Left renal pelvis (tissue), 4 donors: ENCODE measurements around the gene NEMF. TPM values are rescaled to one million over a fixed set of nuclear protein-coding genes. Genes with fewer than 3 reads are reported as not detected.
A peak's percentile ranks its signal among the peaks of the same experiment; 100 is the strongest.
"Not testable (repeated sequence)": the region's sequence is repeated elsewhere in the genome, so short reads cannot be mapped to it uniquely, and the experiment has no call there.

Experiments
- DNase-seq, 4 donors: peaks; one replicate each; pipeline ENCODE4 v3.0.0-alpha.2; 2013; ENCODE audit warnings: low read depth in 4 of 4, low spot score in 3 of 4
- polyA plus RNA-seq, 4 donors: library from polyadenylated mRNA; unstranded; fragments of 120-200 nt; gene quantifications; one replicate each; pipeline ENCODE4 v1.2.1, GENCODE V29; 2013; ENCODE audit not compliant: insufficient read length in 4 of 4

NEMF gene
- polyA plus RNA-seq, 4 donors, result 52.8 to 97.6 (median 91.2) TPM

GRCh38 chr14:49880267-49881064 lies 27.9 kb upstream of the NEMF start:
- peak in 1 of 4 donors; percentile 45 for DNase-seq

GRCh38 chr14:49879646-49880204 lies 27.1 kb upstream of the NEMF start:
- DNase-seq, result no peak

- no peak for DNase-seq
Observed at GRCh38 chr14:49876563-49877127, 24.1 kb upstream of the NEMF start.

GRCh38 chr14:49875640-49876198 lies 23.1 kb upstream of the NEMF start:
- DNase-seq, result no peak

GRCh38 chr14:49873548-49873947 lies 21.0 kb upstream of the NEMF start:
- not testable (repeated sequence) for DNase-seq

DNA sequence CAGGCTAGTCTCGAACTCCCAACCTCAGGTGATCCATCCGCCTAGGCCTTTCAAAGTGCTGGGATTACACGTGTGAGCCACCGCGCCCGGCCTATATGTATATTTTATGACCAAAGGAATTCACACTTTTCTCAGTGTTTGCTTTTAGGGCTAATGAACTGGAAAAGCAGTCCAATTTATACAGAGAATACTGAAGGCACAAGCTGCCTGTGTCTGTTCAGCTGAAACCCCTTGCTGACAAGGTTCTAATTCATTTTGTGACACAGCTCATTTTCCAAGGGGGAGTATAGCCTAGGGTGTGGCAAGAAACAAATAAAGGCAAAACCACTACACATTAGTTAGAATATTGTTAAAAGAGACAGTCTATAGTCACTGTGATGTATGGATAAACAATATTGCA lies 18.3 kb upstream of the NEMF start:
- no peak for DNase-seq

GRCh38 chr14:49868720-49869114 lies 16.1 kb upstream of the NEMF start:
- DNase-seq, result no peak

- peak; percentile 79 to 85 (median 84) for DNase-seq
Observed at GRCh38 chr14:49867831-49868719, 15.5 kb upstream of the NEMF start.

GRCh38 chr14:49865431-49865859 lies 12.9 kb upstream of the NEMF start:
- DNase-seq, result no peak

DNA sequence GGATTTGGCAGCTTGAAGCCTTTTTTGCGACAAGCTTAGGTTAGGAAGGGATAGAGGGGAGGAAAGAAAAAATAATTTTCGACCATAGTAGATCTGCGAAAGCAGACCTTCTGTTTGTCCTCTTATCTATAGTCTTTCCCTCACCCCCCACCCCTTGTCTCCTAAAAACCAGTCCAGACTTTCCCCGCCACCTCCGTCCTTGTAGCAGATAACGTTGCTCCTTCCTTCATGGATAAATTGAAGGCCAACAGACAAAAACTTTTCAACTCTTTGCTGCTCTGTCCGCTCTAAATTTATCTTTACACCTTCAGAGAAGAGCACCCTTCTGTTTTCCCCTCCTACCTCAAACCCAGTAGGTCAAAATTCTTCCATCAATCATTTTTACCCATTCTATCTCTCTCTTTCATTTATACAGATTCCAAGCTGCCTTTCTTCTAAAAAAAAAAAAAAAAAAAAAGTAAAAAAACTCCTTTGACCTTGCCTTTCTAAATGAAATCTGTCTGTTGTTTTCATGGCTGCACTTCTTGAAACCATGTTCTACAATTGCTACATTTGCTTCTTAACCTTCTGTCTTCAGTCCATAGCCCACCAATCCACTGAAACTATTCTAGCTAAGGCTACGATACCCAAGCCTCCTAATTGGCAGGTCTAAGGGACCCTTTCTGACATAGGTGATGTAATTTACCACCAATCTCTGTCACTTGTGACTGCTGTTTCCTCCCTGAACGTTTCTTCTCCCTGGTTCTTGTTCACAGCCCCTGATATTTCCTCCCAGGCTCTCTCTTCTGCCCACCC lies 11.1 kb upstream of the NEMF start:
- no peak for DNase-seq

GRCh38 chr14:49862089-49862673 lies 9.6 kb upstream of the NEMF start:
- DNase-seq, result peak in 3 of 4 donors; percentile 82 to 88 (median 87)

GRCh38 chr14:49861699-49862088 lies 9.1 kb upstream of the NEMF start:
- no peak for DNase-seq

- DNase-seq, result no peak
Observed at GRCh38 chr14:49860988-49861698, 8.6 kb upstream of the NEMF start.

GRCh38 chr14:49858383-49858782 lies 5.8 kb upstream of the NEMF start:
- DNase-seq, result no peak

DNA sequence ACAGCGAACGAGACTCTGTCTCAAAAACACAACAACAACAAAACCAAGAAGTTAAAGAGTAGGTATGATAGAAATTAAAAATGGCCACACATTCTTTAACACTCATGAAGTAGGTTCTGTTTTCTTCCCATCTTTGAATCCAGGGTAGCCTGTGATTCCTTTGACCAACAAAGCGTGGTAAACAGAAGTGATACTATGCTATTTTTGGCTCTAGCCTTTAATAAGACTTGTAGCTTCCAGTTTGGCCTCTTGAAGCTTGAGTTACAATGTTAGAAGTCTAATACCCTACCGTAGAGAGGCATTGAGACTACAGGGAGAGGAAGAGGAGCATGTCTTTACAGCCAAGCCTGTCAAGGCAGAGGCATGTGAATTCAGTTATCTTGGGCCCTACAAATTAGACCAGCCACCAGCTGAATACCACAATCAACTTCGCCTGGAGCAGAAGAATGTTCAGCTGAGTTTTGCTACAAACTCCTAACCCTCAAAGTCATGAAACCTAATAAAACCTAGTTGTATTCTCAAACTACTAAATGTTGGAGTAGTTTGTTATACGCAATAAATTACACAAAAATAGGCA lies 4.9 kb upstream of the NEMF start:
- DNase-seq, result no peak

- no peak for DNase-seq
Observed at GRCh38 chr14:49853572-49854375, 1.2 kb upstream of the NEMF start.

GRCh38 chr14:49853158-49853477 lies 530 bp upstream of the NEMF start:
- DNase-seq, result no peak

DNA sequence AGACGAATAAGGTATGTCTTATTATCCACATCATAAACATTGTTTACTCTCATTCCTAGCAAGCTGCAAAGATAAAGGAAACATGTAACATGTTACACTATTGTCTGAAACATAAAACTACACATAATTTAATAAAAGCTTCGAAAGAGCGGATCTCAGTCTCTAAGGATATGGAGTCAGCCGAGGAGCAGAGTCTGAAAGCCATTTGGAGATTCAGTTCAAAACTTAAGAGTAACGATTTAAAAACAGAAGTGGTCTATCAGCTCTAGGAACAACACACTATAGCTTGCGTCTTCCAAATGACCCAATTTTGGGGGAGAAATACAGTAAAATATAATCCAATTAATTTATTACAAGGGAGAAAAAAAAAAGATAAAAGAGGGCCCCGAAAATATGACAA lies 775 bp downstream of the NEMF start:
- no peak for DNase-seq
